ENCODE measurements around the gene LENEP. TPM values are rescaled to one million over a fixed set of nuclear protein-coding genes. Genes with fewer than 3 reads are reported as not detected.

LENEP gene
- total RNA-seq, 3 donors from 2014 or later (not counting 1 experiment from before 2014, with no cell fraction given): not detected

- Histone ChIP-seq H3K4me3 (ENCODE audit: low read length) (no peak overlapping the region), H3K27me3 (ENCODE audit: control insufficient read depth, insufficient read depth, low read length) (no peaks in the 10 kb centered on the region), H3K27ac (ENCODE audit: low read length) (no peak overlapping the region), H3K9me3 (ENCODE audit: control insufficient read depth, insufficient read depth, low read length) (no peaks in the 10 kb centered on the region), H3K36me3 (ENCODE audit: control insufficient read depth, insufficient read depth, low read length) (no peaks in the 10 kb centered on the region), H3K4me1 (ENCODE audit: control insufficient read depth, insufficient read depth, low read length) (no peaks in the 10 kb centered on the region)
- WGBS (ENCODE audit: insufficient coverage): 92% methylated on average over 5 of the region's 5 CpGs
- no peak for TF ChIP-seq CTCF (IDR thresholded peaks at IDR 0.05)
- Mint-ChIP-seq H3K36me3 (no peaks in the 10 kb centered on the region), H3K27me3 (ENCODE audit: low read depth in 2 of 2) (no peaks in the 10 kb centered on the region), H3K27ac (no peak overlapping the region), H3K9me3 (no peaks in the 10 kb centered on the region), H3K4me3 (no peak overlapping the region), H3K4me1 (peaks cover 7 to 10% of the 10 kb centered on the region in 2 donors)
- DNase-seq (no peak), ATAC-seq (no peak)
- intact Hi-C loops (cut with micrococcal nuclease): no loop called here
These were observed 30.2 kb downstream of the LENEP start for GRCh38 chr1:155023627-155024026.

- H3K27ac Mint-ChIP-seq: no peak overlapping the region
- no peak overlapping the region for H3K27ac ChIP-seq (ENCODE audit: low read length)
- no peaks in the 10 kb centered on the region for H3K36me3 ChIP-seq (ENCODE audit: control insufficient read depth, insufficient read depth, low read length)
- H3K36me3 Mint-ChIP-seq: no peaks in the 10 kb centered on the region
- H3K27me3 ChIP-seq (ENCODE audit: control insufficient read depth, insufficient read depth, low read length): no peaks in the 10 kb centered on the region
- H3K4me1 ChIP-seq (ENCODE audit: control insufficient read depth, insufficient read depth, low read length): no peaks in the 10 kb centered on the region
- no peaks in the 10 kb centered on the region for H3K9me3 ChIP-seq (ENCODE audit: control insufficient read depth, insufficient read depth, low read length)
- ATAC-seq (no peak), DNase-seq (no peak)
- WGBS (ENCODE audit: insufficient coverage): 92% methylated on average over 9 of the region's 9 CpGs
- H3K4me1 Mint-ChIP-seq: peaks cover 7 to 8% of the 10 kb centered on the region in 2 donors
- TF ChIP-seq CTCF (IDR thresholded peaks at IDR 0.05): no peak
- H3K4me3 ChIP-seq (ENCODE audit: low read length): no peak overlapping the region
- H3K4me3 Mint-ChIP-seq: no peak overlapping the region
- no peaks in the 10 kb centered on the region for H3K27me3 Mint-ChIP-seq (ENCODE audit: low read depth in 2 of 2)
- intact Hi-C loops (cut with micrococcal nuclease): no loop called here
- no peaks in the 10 kb centered on the region for H3K9me3 Mint-ChIP-seq
These were observed 30.9 kb downstream of the LENEP start for GRCh38 chr1:155024315-155024714.

GRCh38 chr1:155026154-155026553 is 32.8 kb downstream of the LENEP start:
- 80% methylated on average over 9 of the region's 9 CpGs for WGBS (ENCODE audit: insufficient coverage)
- H3K36me3 ChIP-seq (ENCODE audit: control insufficient read depth, insufficient read depth, low read length): no peaks in the 10 kb centered on the region
- H3K27ac Mint-ChIP-seq: no peak overlapping the region
- intact Hi-C loops (cut with micrococcal nuclease): no loop called here
- H3K4me1 ChIP-seq (ENCODE audit: control insufficient read depth, insufficient read depth, low read length): no peaks in the 10 kb centered on the region
- no peaks in the 10 kb centered on the region for H3K4me1 Mint-ChIP-seq
- no peaks in the 10 kb centered on the region for H3K36me3 Mint-ChIP-seq
- H3K27me3 Mint-ChIP-seq (ENCODE audit: low read depth in 2 of 2): no peaks in the 10 kb centered on the region
- no peak overlapping the region for H3K4me3 Mint-ChIP-seq
- no peaks in the 10 kb centered on the region for H3K9me3 Mint-ChIP-seq
- DNase-seq (no peak), ATAC-seq (no peak)
- no peak overlapping the region for H3K4me3 ChIP-seq (ENCODE audit: low read length)
- H3K9me3 ChIP-seq (ENCODE audit: control insufficient read depth, insufficient read depth, low read length): no peaks in the 10 kb centered on the region
- H3K27ac ChIP-seq (ENCODE audit: low read length): no peak overlapping the region
- no peaks in the 10 kb centered on the region for H3K27me3 ChIP-seq (ENCODE audit: control insufficient read depth, insufficient read depth, low read length)
- TF ChIP-seq CTCF (IDR thresholded peaks at IDR 0.05): no peak

- H3K4me1 ChIP-seq (ENCODE audit: control insufficient read depth, insufficient read depth, low read length): no peaks in the 10 kb centered on the region
- H3K4me3 ChIP-seq (ENCODE audit: low read length): no peak overlapping the region
- Mint-ChIP-seq H3K27me3 (ENCODE audit: low read depth in 2 of 2) (no peaks in the 10 kb centered on the region), H3K36me3 (no peaks in the 10 kb centered on the region), H3K9me3 (no peaks in the 10 kb centered on the region), H3K27ac (no peak overlapping the region), H3K4me1 (no peaks in the 10 kb centered on the region), H3K4me3 (no peak overlapping the region)
- no peak for TF ChIP-seq CTCF (IDR thresholded peaks at IDR 0.05)
- H3K27ac ChIP-seq (ENCODE audit: low read length): no peak overlapping the region
- H3K27me3 ChIP-seq (ENCODE audit: control insufficient read depth, insufficient read depth, low read length): no peaks in the 10 kb centered on the region
- no peaks in the 10 kb centered on the region for H3K36me3 ChIP-seq (ENCODE audit: control insufficient read depth, insufficient read depth, low read length)
- H3K9me3 ChIP-seq (ENCODE audit: control insufficient read depth, insufficient read depth, low read length): no peaks in the 10 kb centered on the region
- no peak for DNase-seq
- intact Hi-C loops (cut with micrococcal nuclease): no loop called here
- WGBS (ENCODE audit: insufficient coverage): 91% methylated on average over 6 of the region's 6 CpGs
- no peak for ATAC-seq
These were observed 33.2 kb downstream of the LENEP start for GRCh38 chr1:155026588-155026987.

Measured in natural killer cell (primary cell).